Measurements from ENCODE around the gene CEACAM7. TPM values are rescaled to one million over a fixed set of nuclear protein-coding genes. Genes with fewer than 3 reads are reported as not detected.

CEACAM7 gene
- polyA plus RNA-seq, 3 donors: 0.22 to 0.40 (median 0.23) TPM

Other genes with a start within 250 kb of the CEACAM7 start
- 10 to 100 TPM; 28.4 to 45.2 (median 35.3) TPM for gene DMAC2, start 248.4 kb downstream of the CEACAM7 start, polyA plus RNA-seq
- gene ERICH4, start 245.1 kb downstream of the CEACAM7 start, polyA plus RNA-seq: not detected
- gene CEACAM21, start 112.1 kb downstream of the CEACAM7 start, polyA plus RNA-seq: 1 to 10 TPM in 1 of 3 donors, under 1 TPM in 2; 0.67 to 2.1 (median 0.95) TPM
- gene CEACAM4, start 61.2 kb downstream of the CEACAM7 start, polyA plus RNA-seq: 1 to 10 TPM in 2 of 3 donors, under 1 TPM in 1; 0.55 to 2.7 (median 2.5) TPM
- gene CEACAM5, start 20.4 kb upstream of the CEACAM7 start, polyA plus RNA-seq: under 1 TPM; 0.07 to 0.90 (median 0.56) TPM
- 1 to 10 TPM in 1 of 3 donors, under 1 TPM in 2; 0.33 to 3.2 (median 0.56) TPM for gene CEACAM6, start 67.3 kb upstream of the CEACAM7 start, polyA plus RNA-seq
- gene CEACAM3, start 108.3 kb upstream of the CEACAM7 start, polyA plus RNA-seq: 1 to 10 TPM in 2 of 3 donors, under 1 TPM in 1; 0.07 to 2.0 (median 1.5) TPM
- not detected for gene LYPD4, start 156.4 kb upstream of the CEACAM7 start, polyA plus RNA-seq
- not detected for gene DMRTC2, start 156.8 kb upstream of the CEACAM7 start, polyA plus RNA-seq
- 1,000 to 10,000 TPM; 1,592 to 2,502 (median 1,675) TPM for gene RPS19, start 172.0 kb upstream of the CEACAM7 start, polyA plus RNA-seq
- 1 to 10 TPM in 2 of 3 donors, not detected in 1; 1.8 to 3.0 TPM for gene CD79A, start 189.0 kb upstream of the CEACAM7 start, polyA plus RNA-seq
- 100 to 1,000 TPM in 1 of 3 donors, 10 to 100 TPM in 2; 39.4 to 131 (median 89.0) TPM for gene ARHGEF1, start 194.9 kb upstream of the CEACAM7 start, polyA plus RNA-seq
- gene ERFL, start 240.2 kb upstream of the CEACAM7 start, polyA plus RNA-seq: under 1 TPM in 2 of 3 donors, not detected in 1; 0.12 to 0.24 TPM

Data from adipose tissue (tissue), 3 donors.